GM19351 (cell line): Measurements from ENCODE around the gene PRODH2.
"Not testable (repeated sequence)": the region's sequence is repeated elsewhere in the genome, so short reads cannot be mapped to it uniquely, and the experiment has no call there.

Experiments
- ATAC-seq: cut with Tn5 transposase; IDR thresholded peaks from one replicate; pipeline ENCODE4 v1.9.1; 2021; ENCODE audit warnings: mild to moderate bottlenecking, moderate library complexity; ENCODE audit not compliant: unreplicated experiment

The PRODH2 gene

GRCh38 chr19:35843676-35844481, 31.2 kb upstream of the PRODH2 start:
- no peak for ATAC-seq

GRCh38 chr19:35842666-35843272, 30.1 kb upstream of the PRODH2 start:
- no peak for ATAC-seq

- ATAC-seq, result no peak
These were observed 29.4 kb upstream of the PRODH2 start for GRCh38 chr19:35841961-35842595.

- ATAC-seq, result not testable (repeated sequence)
These were observed 23.5 kb upstream of the PRODH2 start for GRCh38 chr19:35836096-35836495.

- ATAC-seq, result no peak
These were observed 21.3 kb upstream of the PRODH2 start for GRCh38 chr19:35833972-35834371.

- ATAC-seq, result no peak
These were observed 19.4 kb upstream of the PRODH2 start for GRCh38 chr19:35832054-35832453.

- ATAC-seq, result no peak
These were observed 18.3 kb upstream of the PRODH2 start for GRCh38 chr19:35830986-35831385.

- ATAC-seq, result no peak
These were observed 16.2 kb upstream of the PRODH2 start for GRCh38 chr19:35828692-35829301.

- ATAC-seq, result no peak
These were observed 11.5 kb upstream of the PRODH2 start for GRCh38 chr19:35824150-35824549.

GRCh38 chr19:35822579-35822978, 9.9 kb upstream of the PRODH2 start:
- ATAC-seq, result no peak

- ATAC-seq, result no peak
These were observed 5.8 kb upstream of the PRODH2 start for GRCh38 chr19:35818445-35818844.

- ATAC-seq, result no peak
These were observed 4.2 kb upstream of the PRODH2 start for GRCh38 chr19:35816846-35817245.

- no peak for ATAC-seq
These were observed 3.6 kb upstream of the PRODH2 start for GRCh38 chr19:35816262-35816661.

GRCh38 chr19:35813043-35813890, 622 bp upstream of the PRODH2 start:
- no peak for ATAC-seq

- ATAC-seq, result no peak
These were observed 1.1 kb downstream of the PRODH2 start for GRCh38 chr19:35811317-35812219.

- ATAC-seq, result no peak
These were observed 5.0 kb downstream of the PRODH2 start for GRCh38 chr19:35807633-35808032.

GRCh38 chr19:35806597-35806996, 6.0 kb downstream of the PRODH2 start:
- ATAC-seq, result no peak

- no peak for ATAC-seq
These were observed 7.0 kb downstream of the PRODH2 start for GRCh38 chr19:35805526-35806102.

GRCh38 chr19:35801828-35802227, 10.8 kb downstream of the PRODH2 start:
- no peak for ATAC-seq
